ENCODE measurements around the gene GJC2. TPM values are rescaled to one million over a fixed set of nuclear protein-coding genes. Genes with fewer than 3 reads are reported as not detected.
"Not testable (repeated sequence)": the region's sequence is repeated elsewhere in the genome, so short reads cannot be mapped to it uniquely, and the experiment has no call there.

GJC2 gene
- total RNA-seq, 4 donors from 2014 or later = 6.9 to 15.1 (median 9.9) TPM

- 82 to 93% methylated on average over 7 of the region's 7 CpGs for WGBS, 2 donors
- TF ChIP-seq EP300 (IDR thresholded peaks at IDR 0.05) (no peak), CTCF (IDR thresholded peaks at IDR 0.05) (no peak), POLR2A (IDR thresholded peaks at IDR 0.05) (no peak)
- H3K36me3 ChIP-seq = peaks cover 0 to 25% (median 0%) of the 10 kb centered on the region in 3 donors
- H3K9me3 ChIP-seq = no peaks in the 10 kb centered on the region
- no peak overlapping the region for H3K4me3 ChIP-seq
- no peak for DNase-seq (ENCODE audit: low spot score in 2 of 2)
- no peaks in the 10 kb centered on the region for H3K27me3 ChIP-seq
- H3K4me1 ChIP-seq = peaks cover 0 to 23% (median 13%) of the 10 kb centered on the region in 4 donors
- H3K27ac ChIP-seq = peak overlapping the region; percentile 93 to 99 (median 98)
Measured at GRCh38 chr1:228110556-228110955, 39.2 kb upstream of the GJC2 start.

GRCh38 chr1:228111315-228111714 is 38.4 kb upstream of the GJC2 start:
- H3K27ac ChIP-seq; H3K9me3 ChIP-seq; DNase-seq (ENCODE audit: low spot score in 2 of 2); H3K27me3 ChIP-seq; H3K4me3 ChIP-seq: not testable (repeated sequence)
- WGBS, 2 donors = 93 to 95% methylated on average over 6 of the region's 6 CpGs
- Histone ChIP-seq H3K36me3 (peaks cover 0 to 17% (median 0%) of the 10 kb centered on the region in 3 donors), H3K4me1 (peaks cover 0 to 23% (median 13%) of the 10 kb centered on the region in 4 donors)

- Histone ChIP-seq H3K9me3 (no peaks in the 10 kb centered on the region), H3K27me3 (no peaks in the 10 kb centered on the region), H3K36me3 (peaks cover 0 to 9% (median 0%) of the 10 kb centered on the region in 3 donors), H3K4me3 (no peak overlapping the region), H3K4me1 (peaks cover 0 to 23% (median 13%) of the 10 kb centered on the region in 4 donors), H3K27ac (no peak overlapping the region)
- no peak for DNase-seq (ENCODE audit: low spot score in 2 of 2)
- TF ChIP-seq EP300 (IDR thresholded peaks at IDR 0.05) (no peak), POLR2A (IDR thresholded peaks at IDR 0.05) (no peak), CTCF (IDR thresholded peaks at IDR 0.05) (no peak)
- 90 to 92% methylated on average over 7 of the region's 7 CpGs for WGBS, 2 donors
Measured at GRCh38 chr1:228112167-228112566, 37.6 kb upstream of the GJC2 start.

GRCh38 chr1:228112617-228113016 is 37.1 kb upstream of the GJC2 start:
- no peak overlapping the region for H3K27ac ChIP-seq
- TF ChIP-seq CTCF (IDR thresholded peaks at IDR 0.05) = no peak
- no peak for TF ChIP-seq POLR2A (IDR thresholded peaks at IDR 0.05)
- no peak for DNase-seq (ENCODE audit: low spot score in 2 of 2)
- H3K9me3 ChIP-seq = no peaks in the 10 kb centered on the region
- peaks cover 0 to 4% (median 0%) of the 10 kb centered on the region in 3 donors for H3K36me3 ChIP-seq
- H3K4me1 ChIP-seq = peaks cover 0 to 23% (median 13%) of the 10 kb centered on the region in 4 donors
- no peaks in the 10 kb centered on the region for H3K27me3 ChIP-seq
- no peak overlapping the region for H3K4me3 ChIP-seq
- 84 to 89% methylated on average over 1 of the region's 1 CpG for WGBS, 2 donors

- no peaks in the 10 kb centered on the region for H3K36me3 ChIP-seq
- no peak overlapping the region for H3K4me3 ChIP-seq
- no peak for DNase-seq (ENCODE audit: low spot score in 2 of 2)
- WGBS, 2 donors = 77% methylated on average over 3 of the region's 3 CpGs
- no peak for TF ChIP-seq CTCF (IDR thresholded peaks at IDR 0.05)
- no peak for TF ChIP-seq POLR2A (IDR thresholded peaks at IDR 0.05)
- no peak for TF ChIP-seq EP300 (IDR thresholded peaks at IDR 0.05)
- H3K4me1 ChIP-seq = peaks cover 0 to 9% (median 4%) of the 10 kb centered on the region in 4 donors
- no peak overlapping the region for H3K27ac ChIP-seq
- H3K27me3 ChIP-seq = no peaks in the 10 kb centered on the region
- H3K9me3 ChIP-seq = no peaks in the 10 kb centered on the region
Measured at GRCh38 chr1:228114827-228115226, 34.9 kb upstream of the GJC2 start.

- H3K4me3 ChIP-seq = no peak overlapping the region
- H3K4me1 ChIP-seq = no peaks in the 10 kb centered on the region
- no peaks in the 10 kb centered on the region for H3K27me3 ChIP-seq
- no peak overlapping the region for H3K27ac ChIP-seq
- no peaks in the 10 kb centered on the region for H3K9me3 ChIP-seq
- DNase-seq (ENCODE audit: low spot score in 2 of 2) = no peak
- TF ChIP-seq POLR2A (IDR thresholded peaks at IDR 0.05) (no peak), CTCF (IDR thresholded peaks at IDR 0.05) (no peak), EP300 (IDR thresholded peaks at IDR 0.05) (no peak)
- no peaks in the 10 kb centered on the region for H3K36me3 ChIP-seq
- 96% methylated on average over 4 of the region's 4 CpGs for WGBS, 2 donors
Measured at GRCh38 chr1:228117335-228117734, 32.4 kb upstream of the GJC2 start.

All from tibial nerve (tissue), 4 donors.